Stimulated activated CD4-positive, alpha-beta T cell treated with anti-CD3 and anti-CD28 coated beads, Interleukin-4, amount 100 ng/mL, for 24 hours (primary cell): Measurements from ENCODE around the gene LIPC.

ENCODE experiments used
- DNase-seq: peaks from one replicate; pipeline ENCODE4 v3.0.0-alpha.2; 2020

Gene LIPC

GRCh38 chr15:58561321-58561720 lies 129.5 kb downstream of the LIPC start:
- no peak for DNase-seq

DNA sequence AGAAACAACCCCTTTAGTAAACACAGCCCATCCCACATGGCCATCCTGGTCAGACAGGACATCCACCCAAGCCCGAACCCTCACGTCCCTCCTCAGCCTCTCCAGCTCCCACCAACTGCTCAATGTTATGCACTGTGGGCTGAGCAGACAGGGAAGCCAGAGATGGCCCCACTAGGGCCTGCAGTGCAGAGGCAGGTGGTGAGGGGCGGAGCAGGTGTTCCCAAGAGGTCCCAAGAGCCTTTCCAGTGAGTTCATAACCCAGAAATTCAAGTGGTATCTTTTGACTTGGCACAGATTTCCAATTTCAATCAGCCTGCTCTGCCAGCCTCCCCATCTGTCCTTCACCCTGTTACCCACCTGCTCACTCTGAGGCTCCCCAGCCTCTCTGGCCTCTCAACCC lies 130.3 kb downstream of the LIPC start:
- DNase-seq: no peak

DNA sequence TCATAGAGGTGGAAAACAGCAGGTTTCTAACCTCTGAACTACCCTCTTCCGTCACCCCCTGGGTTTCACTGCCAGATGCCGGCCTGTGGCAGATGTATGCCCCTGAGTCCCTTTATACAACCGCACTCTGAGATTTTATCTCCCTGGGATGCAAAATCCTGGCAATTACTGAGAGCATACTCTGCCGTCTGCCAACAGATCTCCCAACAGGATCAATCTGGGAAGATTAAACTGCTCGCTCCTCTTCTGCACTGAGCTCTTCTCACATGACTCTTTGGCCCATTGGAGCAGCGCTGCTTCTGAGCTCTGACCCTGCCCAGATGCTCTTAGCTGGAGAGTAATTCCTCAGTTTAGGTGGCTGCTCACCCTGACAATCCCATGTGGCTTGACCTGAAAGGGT lies 133.2 kb downstream of the LIPC start:
- DNase-seq: no peak

DNA sequence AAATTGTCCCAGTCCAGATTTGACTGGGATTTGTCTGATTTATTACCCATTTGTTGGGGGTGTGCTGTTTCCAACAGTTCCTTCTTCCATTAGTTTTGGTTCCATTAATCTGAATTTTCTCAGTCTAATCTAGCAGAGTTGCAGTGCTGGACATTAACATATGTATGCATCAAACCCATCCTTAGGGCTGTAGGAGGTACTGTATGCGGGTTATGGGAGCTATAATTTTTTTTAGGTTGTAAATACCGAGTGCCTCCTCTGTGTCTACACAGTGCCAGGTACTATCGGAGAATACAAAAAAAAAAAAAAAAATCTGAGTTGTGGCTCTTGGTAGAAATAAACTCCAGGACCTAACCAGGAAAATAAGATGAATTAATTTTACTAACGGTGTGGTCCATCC lies 133.8 kb downstream of the LIPC start:
- DNase-seq: no peak

- DNase-seq: no peak
Observed at GRCh38 chr15:58566029-58566428, 134.2 kb downstream of the LIPC start.

GRCh38 chr15:58568157-58568571 lies 136.4 kb downstream of the LIPC start:
- DNase-seq: no peak

DNA sequence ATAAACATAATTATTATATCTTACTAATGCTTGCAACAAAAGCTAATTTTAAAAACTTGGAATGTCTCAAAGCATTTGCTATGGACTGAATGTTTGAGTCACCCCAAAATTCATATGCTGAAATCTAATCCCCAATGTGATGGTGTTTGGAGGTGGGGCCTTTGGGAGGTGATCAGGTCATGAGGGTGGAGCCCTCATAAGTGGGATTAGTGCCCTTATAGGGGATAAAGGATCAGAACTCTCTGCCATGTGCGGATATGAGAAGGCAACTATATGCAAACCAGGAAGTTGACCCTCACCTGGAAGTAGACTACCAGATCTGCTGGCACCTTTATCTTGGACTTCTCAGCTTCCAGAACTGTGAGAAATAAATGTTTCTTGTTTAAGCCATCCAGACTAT lies 137.7 kb downstream of the LIPC start:
- DNase-seq: no peak

- no peak for DNase-seq
Observed at GRCh38 chr15:58571491-58571890, 139.7 kb downstream of the LIPC start.

DNA sequence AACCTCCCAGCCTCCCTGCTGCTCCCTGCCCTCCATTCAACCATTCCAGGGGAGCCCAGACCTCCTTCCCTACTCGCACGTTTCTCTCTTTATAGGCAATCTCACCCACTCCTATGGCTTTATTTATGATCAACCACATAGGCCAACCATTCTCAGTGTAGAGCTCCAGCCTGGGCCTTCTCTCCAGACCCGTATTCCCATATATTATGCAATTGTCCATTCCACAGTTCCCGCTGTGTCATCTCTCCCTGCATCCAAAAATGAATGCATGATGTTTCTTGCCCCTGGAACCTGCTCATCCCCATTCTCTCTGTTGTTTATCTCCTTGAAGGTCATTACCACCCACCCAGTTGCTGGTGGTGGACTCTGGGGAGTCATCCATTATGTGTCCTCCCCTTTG lies 140.7 kb downstream of the LIPC start:
- no peak for DNase-seq

GRCh38 chr15:58573270-58573669 lies 141.5 kb downstream of the LIPC start:
- DNase-seq: no peak

DNA sequence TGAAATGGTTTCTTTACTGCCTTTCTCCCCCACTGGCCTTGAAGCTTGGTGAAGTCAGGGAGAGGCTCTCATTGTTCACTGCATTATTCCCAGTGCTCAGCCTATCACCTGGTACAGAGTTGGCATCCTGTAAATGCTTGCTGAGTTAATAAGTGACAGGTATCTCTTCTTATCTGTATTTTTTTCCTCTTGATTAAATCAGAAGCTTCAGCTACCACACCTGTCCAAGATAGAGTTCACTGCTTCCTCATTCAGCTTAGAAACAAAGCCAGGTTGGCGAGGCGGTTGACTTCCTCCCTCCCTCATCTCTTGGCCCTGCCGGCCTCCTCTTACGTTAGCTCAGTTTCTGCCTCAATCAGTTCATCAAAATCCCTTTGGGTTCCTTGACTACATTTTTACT lies 142.8 kb downstream of the LIPC start:
- no peak for DNase-seq

DNA sequence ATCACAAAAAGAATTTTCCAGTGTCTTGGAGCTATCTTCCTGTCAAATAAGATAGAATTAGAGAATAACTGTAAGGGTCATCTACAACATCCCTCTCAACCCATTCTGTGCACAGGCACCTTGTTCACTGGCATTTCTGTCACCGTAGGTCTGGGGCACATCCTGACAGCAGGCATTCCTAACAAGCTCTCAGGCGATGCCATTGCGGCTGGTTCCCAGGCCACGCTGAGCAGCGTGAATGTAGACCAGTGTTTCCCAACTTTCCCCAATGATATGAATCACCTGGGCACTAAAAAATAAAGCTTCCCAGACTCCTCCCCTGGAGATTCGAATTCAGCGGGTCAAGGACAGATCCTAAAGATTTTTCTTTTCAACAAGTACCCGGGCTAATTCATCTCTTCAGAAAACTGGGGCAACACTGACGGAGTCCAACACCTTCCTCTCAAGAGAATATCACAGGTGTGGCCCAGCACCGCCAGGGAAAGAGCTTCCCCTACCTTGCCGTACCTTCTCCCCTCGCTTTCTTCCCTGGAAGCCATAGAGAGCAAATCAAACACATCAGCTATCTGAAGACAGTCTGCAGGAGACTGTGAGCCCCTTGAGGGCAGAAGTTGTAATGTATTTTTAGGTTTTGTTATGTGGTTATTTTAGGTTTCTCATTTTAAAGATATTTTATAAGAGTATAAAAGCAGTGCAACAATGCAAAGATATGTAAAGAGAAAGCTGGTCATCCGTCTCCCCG lies 143.4 kb downstream of the LIPC start:
- no peak for DNase-seq

DNA sequence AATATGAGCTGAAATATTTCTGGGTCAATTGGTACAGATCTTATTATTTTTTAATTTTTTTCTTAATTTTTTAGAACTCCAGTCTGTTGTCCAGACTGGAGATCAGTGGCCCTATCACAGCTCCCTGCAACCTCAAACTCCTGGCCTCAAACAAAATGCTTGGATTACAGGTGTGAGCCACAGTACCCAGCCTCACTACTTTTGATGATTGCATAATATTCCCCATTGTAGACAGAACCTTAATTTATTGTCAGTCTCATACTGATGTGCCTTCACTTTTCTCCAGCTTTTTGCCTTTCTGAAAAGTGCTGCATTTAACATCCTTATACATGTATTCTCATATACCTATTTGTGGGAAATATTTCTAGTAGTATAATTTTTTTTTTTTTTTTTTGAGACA lies 144.9 kb downstream of the LIPC start:
- no peak for DNase-seq

DNA sequence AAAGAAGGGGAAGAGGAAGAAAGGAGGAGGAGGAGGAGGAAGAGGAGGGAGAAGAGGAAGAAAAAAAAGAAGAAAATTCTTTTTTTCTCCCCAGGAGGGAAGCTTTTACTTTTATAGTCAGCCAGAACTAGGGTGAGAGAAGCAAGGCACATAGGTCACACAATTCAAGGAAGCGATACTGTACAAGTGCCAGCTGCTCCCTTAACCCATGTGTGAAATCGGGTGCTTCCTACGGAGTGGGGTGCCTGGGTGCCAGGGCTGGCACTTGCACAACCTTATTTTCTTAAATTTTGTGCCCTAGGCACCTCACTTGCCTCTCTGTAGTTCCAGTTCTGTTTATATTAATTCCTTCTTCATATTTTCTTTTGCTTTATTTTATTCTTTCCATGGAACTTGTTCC lies 150.4 kb downstream of the LIPC start:
- DNase-seq: no peak

DNA sequence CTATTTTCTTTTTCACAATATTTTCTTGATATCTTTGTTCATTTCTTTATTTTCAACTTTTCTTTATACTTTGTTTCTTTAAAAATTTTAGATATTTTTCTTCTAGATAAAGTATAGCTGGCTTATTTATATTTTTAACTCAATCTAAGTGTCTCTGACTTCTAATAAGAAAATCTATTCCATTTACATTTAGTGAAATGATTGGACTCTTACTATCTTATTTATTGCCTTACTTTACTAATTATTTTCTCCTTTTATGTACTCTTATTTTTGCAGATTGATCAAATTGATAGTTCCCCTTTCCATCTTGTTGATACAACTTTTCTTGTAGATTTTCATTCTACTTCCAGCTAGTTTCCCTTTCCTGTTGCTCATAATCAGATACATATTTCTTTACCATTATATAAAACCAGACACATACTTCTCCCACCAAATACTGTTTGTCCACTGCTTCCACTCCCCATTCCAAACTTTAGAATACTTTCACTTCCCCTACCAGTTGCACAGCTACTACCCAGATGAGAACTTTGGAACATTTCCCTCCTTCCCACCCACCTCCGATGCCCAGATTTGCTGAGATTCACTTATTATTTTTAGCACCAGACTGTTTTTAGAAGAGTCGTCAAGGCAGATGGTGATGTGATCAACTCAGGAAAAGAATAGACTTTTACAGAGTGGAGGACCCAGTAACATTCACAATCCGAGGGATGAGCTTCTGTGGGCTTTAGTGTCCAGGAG lies 151.5 kb downstream of the LIPC start:
- no peak for DNase-seq

DNA sequence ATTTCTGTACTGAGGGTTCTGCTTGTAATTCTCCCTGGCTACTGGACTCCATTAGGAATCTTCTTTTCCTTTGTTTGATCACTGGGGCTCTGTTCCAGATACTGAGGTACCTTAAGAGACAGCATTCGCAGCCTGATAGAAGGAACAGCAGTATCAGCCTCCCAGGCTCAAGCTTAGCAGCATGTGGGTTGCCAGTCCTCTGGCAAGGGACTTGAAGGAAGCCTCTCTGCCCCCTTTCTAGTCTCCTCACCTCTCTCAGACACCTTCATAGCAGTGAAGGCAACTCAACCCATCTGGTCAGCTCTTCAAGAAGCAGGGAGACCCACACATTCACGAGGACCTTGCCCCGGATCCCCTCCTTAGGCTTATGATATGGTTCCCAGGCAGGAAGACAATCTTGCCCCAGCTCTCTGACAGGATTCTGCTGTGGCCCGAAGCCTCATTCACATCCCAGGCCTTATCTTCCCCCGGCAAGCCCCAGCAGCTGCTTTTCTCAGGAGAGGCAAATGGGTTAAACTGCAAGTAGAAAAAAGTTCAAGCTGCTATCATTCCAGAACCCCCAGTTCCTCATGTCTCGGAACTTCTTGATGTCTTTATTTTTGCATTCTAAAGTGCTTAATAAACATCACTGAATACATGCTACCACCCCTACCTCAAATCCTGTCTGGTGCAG lies 153.1 kb downstream of the LIPC start:
- DNase-seq: no peak

DNA sequence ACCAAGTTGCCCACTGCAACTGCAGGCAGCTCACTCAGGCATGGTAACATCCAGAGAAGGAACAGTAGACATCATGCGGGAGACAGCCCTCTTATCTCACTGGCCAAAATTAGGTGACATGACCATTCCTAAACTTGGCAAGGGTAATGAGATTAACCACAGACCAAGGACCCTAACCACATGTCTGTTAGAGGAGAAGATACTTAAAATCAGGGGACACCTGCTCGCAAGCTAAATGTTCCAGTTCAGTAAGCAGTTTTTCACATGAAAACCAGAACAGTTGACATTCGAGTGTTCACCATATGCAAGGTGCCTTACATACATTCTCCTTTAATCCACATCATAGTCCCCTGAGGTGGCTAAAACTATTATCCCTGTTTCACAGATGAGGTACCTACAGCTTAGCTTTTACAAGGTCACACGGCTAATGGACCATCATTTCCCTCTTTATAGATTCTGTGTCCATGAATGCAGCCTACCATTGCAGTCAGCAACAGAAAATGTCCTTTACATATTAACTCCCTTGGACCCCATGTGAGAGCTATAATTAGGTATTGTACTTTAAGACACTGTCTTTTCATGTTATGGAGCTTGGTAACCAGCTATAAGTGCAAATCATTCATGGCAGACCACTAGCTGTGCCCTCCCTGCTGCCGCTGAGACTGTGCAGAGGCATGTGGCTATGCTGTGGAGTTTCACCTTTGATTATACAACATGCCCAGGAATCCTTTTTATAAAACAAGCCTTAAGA lies 154.1 kb downstream of the LIPC start:
- DNase-seq: no peak

DNA sequence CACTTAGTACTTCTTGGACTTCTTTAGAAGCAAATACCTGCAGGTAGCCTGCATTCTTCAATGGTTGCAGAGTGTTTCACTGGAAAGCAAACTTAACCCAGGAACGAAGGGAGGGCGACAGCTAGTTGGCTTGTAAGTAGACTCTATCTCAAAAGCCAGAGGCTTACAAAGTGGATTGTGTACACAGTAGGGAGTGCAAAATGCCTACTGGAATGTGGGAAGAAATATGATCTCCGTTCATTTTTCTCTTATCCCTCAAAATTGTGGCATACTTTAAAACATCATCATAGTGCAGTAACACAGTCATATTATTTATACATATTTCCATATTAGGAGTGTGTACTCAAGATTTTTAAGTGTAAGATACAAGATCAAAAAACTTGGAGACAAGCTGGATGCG lies 155.7 kb downstream of the LIPC start:
- DNase-seq: no peak

- no peak for DNase-seq
Observed at GRCh38 chr15:58588096-58588495, 156.3 kb downstream of the LIPC start.

DNA sequence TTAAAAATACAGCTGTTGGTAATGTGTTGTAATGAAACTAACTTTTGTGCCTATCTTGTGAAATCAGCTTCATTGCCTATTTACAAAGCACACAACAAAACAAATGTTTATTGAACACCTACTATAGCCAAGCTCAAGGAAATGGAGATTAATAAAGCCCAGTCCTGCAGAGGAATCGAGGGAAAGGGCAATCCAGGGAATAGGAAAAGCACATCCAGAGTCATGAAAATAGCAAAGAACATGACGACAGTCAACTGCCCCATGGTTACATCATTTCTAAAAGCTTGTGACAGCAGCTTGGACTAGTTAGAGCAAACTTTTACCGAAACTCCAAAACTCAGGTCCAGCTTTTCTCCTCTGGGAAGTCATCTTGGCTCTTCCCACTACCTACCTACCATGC lies 157.3 kb downstream of the LIPC start:
- no peak for DNase-seq

GRCh38 chr15:58590236-58590635 lies 158.4 kb downstream of the LIPC start:
- DNase-seq: no peak

- DNase-seq: no peak
Observed at GRCh38 chr15:58590926-58591325, 159.1 kb downstream of the LIPC start.

GRCh38 chr15:58593870-58594269 lies 162.1 kb downstream of the LIPC start:
- no peak for DNase-seq
